NCI-H460 (cell line): ENCODE results near the gene CDKN2B-AS1. TPM values are rescaled to one million over a fixed set of nuclear protein-coding genes. Genes with fewer than 3 reads are reported as not detected.

Experiments
- DNase-seq: peaks from one replicate; pipeline ENCODE4 v3.0.0-alpha.2; 2016; ENCODE audit warnings: low read depth; ENCODE audit errors: extremely low read depth
- total RNA-seq: library from RNA; depleted of rRNA; stranded (reverse); fragments of >200 nt; shearing (Covaris generic); gene quantifications from 2 replicates; pipeline ENCODE4 v1.2.3, GENCODE V29; 2014

The CDKN2B-AS1 gene
- total RNA-seq, 1 experiment from 2014 or later, result not detected

GRCh38 chr9:22114956-22115355 lies 120.4 kb downstream of the CDKN2B-AS1 start:
- DNase-seq, result no peak

- no peak for DNase-seq
Measured at GRCh38 chr9:22116758-22117157, 122.2 kb downstream of the CDKN2B-AS1 start.

GRCh38 chr9:22117511-22118384 lies 123.2 kb downstream of the CDKN2B-AS1 start:
- DNase-seq, result no peak

GRCh38 chr9:22118810-22119521 lies 124.4 kb downstream of the CDKN2B-AS1 start:
- DNase-seq, result no peak

- no peak for DNase-seq
Measured at GRCh38 chr9:22119522-22120158, 125.0 kb downstream of the CDKN2B-AS1 start.

- no peak for DNase-seq
Measured at GRCh38 chr9:22120159-22120549, 125.6 kb downstream of the CDKN2B-AS1 start.

- no peak for DNase-seq
Measured at GRCh38 chr9:22120595-22120994, 126.0 kb downstream of the CDKN2B-AS1 start.

GRCh38 chr9:22124263-22125011 lies 129.8 kb downstream of the CDKN2B-AS1 start:
- DNase-seq, result no peak

- no peak for DNase-seq
Measured at GRCh38 chr9:22129133-22129532, 134.5 kb downstream of the CDKN2B-AS1 start.

GRCh38 chr9:22129633-22130032 lies 135.0 kb downstream of the CDKN2B-AS1 start:
- DNase-seq, result no peak

GRCh38 chr9:22131817-22132216 lies 137.2 kb downstream of the CDKN2B-AS1 start:
- no peak for DNase-seq

- no peak for DNase-seq
Measured at GRCh38 chr9:22134390-22134789, 139.8 kb downstream of the CDKN2B-AS1 start.

GRCh38 chr9:22136461-22137096 lies 142.0 kb downstream of the CDKN2B-AS1 start:
- no peak for DNase-seq

- no peak for DNase-seq
Measured at GRCh38 chr9:22138956-22139660, 144.5 kb downstream of the CDKN2B-AS1 start.

GRCh38 chr9:22141908-22142307 lies 147.3 kb downstream of the CDKN2B-AS1 start:
- DNase-seq, result no peak

GRCh38 chr9:22142671-22143070 lies 148.1 kb downstream of the CDKN2B-AS1 start:
- no peak for DNase-seq

- DNase-seq, result no peak
Measured at GRCh38 chr9:22143799-22144625, 149.4 kb downstream of the CDKN2B-AS1 start.

GRCh38 chr9:22146604-22147003 lies 152.0 kb downstream of the CDKN2B-AS1 start:
- DNase-seq, result no peak
